ENCODE data around the gene ILDR1. TPM values are rescaled to one million over a fixed set of nuclear protein-coding genes. Genes with fewer than 3 reads are reported as not detected.

The ILDR1 gene
- total RNA-seq, 1 donor from 2014 or later = 0.07 TPM

DNA sequence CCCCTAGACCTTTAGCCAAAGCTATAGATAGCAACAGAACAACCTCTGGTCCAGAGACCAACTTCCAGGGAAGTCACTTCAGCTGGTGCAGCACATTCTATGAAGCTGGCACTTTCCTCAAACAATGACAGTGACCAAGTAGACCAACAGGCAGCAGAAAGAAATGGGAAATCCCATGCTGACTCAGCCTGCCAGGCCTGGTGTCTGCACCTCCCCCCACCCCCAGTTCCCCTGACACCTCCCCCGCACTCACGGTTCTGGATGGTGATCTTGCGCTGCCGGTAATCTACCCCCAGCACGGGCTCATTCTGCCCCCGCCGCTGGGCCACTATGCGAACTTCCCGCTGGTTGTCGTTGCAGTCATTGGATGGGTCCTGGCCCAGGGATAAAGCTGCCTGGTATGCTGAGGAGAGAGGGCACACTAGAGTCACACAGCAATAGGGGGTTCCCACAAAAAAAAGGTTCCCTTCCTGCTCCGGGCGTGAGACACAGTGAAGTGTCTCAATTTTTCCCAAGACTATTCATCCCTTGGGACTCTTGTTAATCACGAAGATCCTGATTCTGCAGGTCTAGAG, 17.0 kb downstream of the ILDR1 start:
- TF ChIP-seq EZH2phosphoT487 (IDR thresholded peaks at IDR 0.05) (no peak), CTCF (IDR thresholded peaks at IDR 0.05) (no peak), EZH2 (IDR thresholded peaks at IDR 0.05) (no peak)
- H3K4me3 Mint-ChIP-seq = no peak overlapping the region
- DNase-seq (ENCODE audit: low spot score) = no peak
- H3K4me3 ChIP-seq = no peak overlapping the region
- H3K27ac Mint-ChIP-seq = no peak overlapping the region
- H3K27me3 Mint-ChIP-seq (ENCODE audit: insufficient read depth, low read depth) = no peaks in the 10 kb centered on the region
- no peak overlapping the region for H3K9ac ChIP-seq
- H2AFZ ChIP-seq (replicated peaks) = no peak overlapping the region
- H3F3A ChIP-seq (ENCODE audit: low read depth) = no peaks in the 10 kb centered on the region
- H3K4me1 Mint-ChIP-seq = peaks cover 6% of the 10 kb centered on the region
- no peak overlapping the region for H3K27ac ChIP-seq
- H3K36me3 ChIP-seq = no peaks in the 10 kb centered on the region
- no peaks in the 10 kb centered on the region for H3K79me2 ChIP-seq (ENCODE audit: low read depth)
- no peak overlapping the region for H3K4me2 ChIP-seq
- peaks cover 4% of the 10 kb centered on the region for H3K4me1 ChIP-seq
- H4K20me1 ChIP-seq (ENCODE audit: low read depth) = no peaks in the 10 kb centered on the region
- no peaks in the 10 kb centered on the region for H3K36me3 Mint-ChIP-seq
- no peaks in the 10 kb centered on the region for H3K9me3 ChIP-seq (ENCODE audit: low read depth)
- no peaks in the 10 kb centered on the region for H3K27me3 ChIP-seq
- H3K9me3 Mint-ChIP-seq = no peaks in the 10 kb centered on the region

- TF ChIP-seq CTCF (IDR thresholded peaks at IDR 0.05) (no peak), EZH2phosphoT487 (IDR thresholded peaks at IDR 0.05) (no peak), EZH2 (IDR thresholded peaks at IDR 0.05) (no peak)
- Histone ChIP-seq H3K36me3 (no peaks in the 10 kb centered on the region), H3K9me3 (ENCODE audit: low read depth) (no peaks in the 10 kb centered on the region), H3K4me1 (peaks cover 4% of the 10 kb centered on the region), H3K4me2 (no peak overlapping the region), H3K9ac (no peak overlapping the region), H2AFZ (replicated peaks) (no peak overlapping the region), H4K20me1 (ENCODE audit: low read depth) (no peaks in the 10 kb centered on the region), H3K79me2 (ENCODE audit: low read depth) (no peaks in the 10 kb centered on the region), H3K27me3 (no peaks in the 10 kb centered on the region), H3K27ac (no peak overlapping the region), H3K4me3 (no peak overlapping the region), H3F3A (ENCODE audit: low read depth) (no peaks in the 10 kb centered on the region)
- H3K9me3 Mint-ChIP-seq = no peaks in the 10 kb centered on the region
- no peak overlapping the region for H3K27ac Mint-ChIP-seq
- no peaks in the 10 kb centered on the region for H3K27me3 Mint-ChIP-seq (ENCODE audit: insufficient read depth, low read depth)
- no peak for DNase-seq (ENCODE audit: low spot score)
- peaks cover 6% of the 10 kb centered on the region for H3K4me1 Mint-ChIP-seq
- no peak overlapping the region for H3K4me3 Mint-ChIP-seq
- H3K36me3 Mint-ChIP-seq = no peaks in the 10 kb centered on the region
These were observed 17.9 kb downstream of the ILDR1 start for GRCh38 chr3:122004107-122004506.

DNA sequence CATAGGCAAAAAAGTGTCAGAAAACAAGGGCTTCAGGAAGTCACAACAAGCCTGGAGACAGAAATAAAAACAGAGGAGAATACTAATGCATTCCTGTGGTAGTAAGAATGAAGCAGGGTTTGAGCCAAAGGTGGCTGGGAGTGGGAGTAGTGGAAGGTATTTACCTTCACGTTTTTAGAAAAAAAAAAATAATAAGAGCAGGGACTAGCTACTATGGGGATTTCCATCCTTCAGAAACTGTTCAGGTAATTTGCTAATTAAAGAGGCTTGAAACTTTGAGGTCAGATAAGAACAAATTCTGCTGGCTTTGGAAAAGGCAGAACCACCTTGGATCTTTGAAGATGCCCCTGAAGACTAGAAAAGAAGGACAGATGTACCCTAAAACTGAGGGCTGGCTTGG, 18.4 kb downstream of the ILDR1 start:
- Histone ChIP-seq H3K4me3 (no peak overlapping the region), H3K4me1 (peaks cover 4% of the 10 kb centered on the region), H2AFZ (replicated peaks) (no peak overlapping the region), H3K9me3 (ENCODE audit: low read depth) (no peaks in the 10 kb centered on the region), H3K9ac (no peak overlapping the region), H3K79me2 (ENCODE audit: low read depth) (no peaks in the 10 kb centered on the region), H3K36me3 (no peaks in the 10 kb centered on the region), H4K20me1 (ENCODE audit: low read depth) (no peaks in the 10 kb centered on the region), H3F3A (ENCODE audit: low read depth) (no peaks in the 10 kb centered on the region), H3K27ac (no peak overlapping the region), H3K27me3 (no peaks in the 10 kb centered on the region), H3K4me2 (no peak overlapping the region)
- Mint-ChIP-seq H3K27ac (no peak overlapping the region), H3K27me3 (ENCODE audit: insufficient read depth, low read depth) (no peaks in the 10 kb centered on the region), H3K9me3 (no peaks in the 10 kb centered on the region), H3K36me3 (no peaks in the 10 kb centered on the region), H3K4me3 (no peak overlapping the region), H3K4me1 (peaks cover 6% of the 10 kb centered on the region)
- no peak for DNase-seq (ENCODE audit: low spot score)
- TF ChIP-seq EZH2phosphoT487 (IDR thresholded peaks at IDR 0.05) (no peak), CTCF (IDR thresholded peaks at IDR 0.05) (no peak), EZH2 (IDR thresholded peaks at IDR 0.05) (no peak)
